ENCODE results near the gene YPEL4.

Gene YPEL4

DNA sequence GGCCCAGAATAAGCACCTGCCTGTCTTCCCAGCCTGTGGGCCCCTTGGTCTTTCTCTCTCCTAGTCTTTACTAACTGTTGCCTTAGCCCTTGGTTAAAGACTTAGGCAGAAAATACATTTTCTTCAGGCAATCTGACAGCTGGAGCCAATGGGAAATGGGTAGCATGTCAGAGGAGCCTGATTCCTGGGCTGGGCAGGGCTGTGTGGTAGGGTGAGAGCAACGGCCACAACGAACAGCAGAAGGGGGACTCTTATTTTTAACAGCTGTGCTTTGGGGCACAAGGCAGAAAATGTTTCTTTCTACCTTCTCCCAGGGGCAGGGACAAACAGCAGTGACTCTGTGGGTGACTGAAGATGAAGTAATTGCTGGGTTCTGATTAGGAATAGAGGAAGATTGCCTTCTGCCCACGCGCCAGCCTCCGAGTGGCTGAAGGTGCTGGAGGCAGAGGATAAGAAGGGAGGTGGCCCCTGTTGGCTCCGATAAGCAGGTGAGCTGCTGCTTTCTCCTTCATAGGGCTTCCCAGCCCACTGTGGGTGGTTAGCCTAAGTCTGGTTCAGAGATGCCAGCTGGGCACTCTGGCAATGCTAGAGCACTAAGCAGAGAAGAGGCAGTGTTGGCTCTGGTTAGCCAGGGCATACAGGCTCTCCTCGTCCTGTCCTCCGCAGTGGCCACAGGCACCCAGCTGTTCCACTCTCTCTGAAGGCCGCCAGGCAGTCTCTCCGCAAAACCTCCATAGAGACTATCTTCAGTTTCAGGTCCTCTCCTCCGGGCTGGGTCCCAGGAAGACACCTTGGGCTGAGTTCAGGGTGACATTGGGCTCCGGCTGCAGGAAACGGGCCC lies 1.5 kb downstream of the YPEL4 start:
- POLR2A ChIA-PET = no interaction called here
- CTCF ChIA-PET = interaction anchor here (0.9 to 1.8 kb wide), 2 partner anchors 80 to 121 kb away, joined by 3 to 7 read pairs; partner anchors contain the start of gene UBE2L6
- DNase-seq (ENCODE audit: extremely low spot score) = no peak
- TF ChIP-seq FOXA1 (IDR thresholded peaks at IDR 0.05) = no peak
- TF ChIP-seq FOXM1 (IDR thresholded peaks at IDR 0.05; ENCODE audit: borderline replicate concordance) = no peak
- TF ChIP-seq ARNT (IDR thresholded peaks at IDR 0.05) = no peak
- TF ChIP-seq ZNF384 (IDR thresholded peaks at IDR 0.05) = no peak
- TF ChIP-seq NFRKB (IDR thresholded peaks at IDR 0.05) = no peak
- TF ChIP-seq LEF1 (IDR thresholded peaks at IDR 0.05; ENCODE audit: borderline replicate concordance) = no peak
- TF ChIP-seq SUZ12 (IDR thresholded peaks at IDR 0.05) = no peak
- TF ChIP-seq SP1 (IDR thresholded peaks at IDR 0.05) = no peak
- TF ChIP-seq FOXK2 (IDR thresholded peaks at IDR 0.05) = no peak

DNA sequence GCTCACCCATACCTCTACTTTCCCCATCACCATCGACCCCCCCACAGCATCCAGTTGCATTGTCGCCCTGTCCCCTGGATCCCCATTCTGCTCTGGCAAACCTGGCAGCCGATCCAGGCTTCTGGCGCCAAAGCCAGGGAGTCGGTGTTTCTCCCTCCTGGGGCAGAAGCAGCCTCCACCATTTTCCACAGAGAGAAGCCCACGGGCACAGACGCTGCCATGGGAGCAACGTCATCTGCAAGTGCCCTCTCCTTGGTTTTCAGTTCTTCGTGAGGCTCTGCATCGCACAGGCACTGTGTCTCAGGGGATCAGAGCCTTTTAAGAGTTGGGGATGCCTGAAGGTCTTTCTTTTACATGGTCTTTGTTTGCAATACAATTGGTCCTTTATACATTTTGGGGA lies 2.3 kb downstream of the YPEL4 start:
- ChIA-PET POLR2A (no interaction called here), CTCF (interaction anchor here (1.8 kb wide), 1 partner anchor 79 kb away, joined by 7 read pairs; the partner anchor contains the start of gene UBE2L6)
- no peak for DNase-seq (ENCODE audit: extremely low spot score)
- TF ChIP-seq HDGF (IDR thresholded peaks at IDR 0.05; ENCODE audit: borderline replicate concordance) = no peak
- no peak for TF ChIP-seq ELF4 (IDR thresholded peaks at IDR 0.05)
- TF ChIP-seq, protein P1, sequence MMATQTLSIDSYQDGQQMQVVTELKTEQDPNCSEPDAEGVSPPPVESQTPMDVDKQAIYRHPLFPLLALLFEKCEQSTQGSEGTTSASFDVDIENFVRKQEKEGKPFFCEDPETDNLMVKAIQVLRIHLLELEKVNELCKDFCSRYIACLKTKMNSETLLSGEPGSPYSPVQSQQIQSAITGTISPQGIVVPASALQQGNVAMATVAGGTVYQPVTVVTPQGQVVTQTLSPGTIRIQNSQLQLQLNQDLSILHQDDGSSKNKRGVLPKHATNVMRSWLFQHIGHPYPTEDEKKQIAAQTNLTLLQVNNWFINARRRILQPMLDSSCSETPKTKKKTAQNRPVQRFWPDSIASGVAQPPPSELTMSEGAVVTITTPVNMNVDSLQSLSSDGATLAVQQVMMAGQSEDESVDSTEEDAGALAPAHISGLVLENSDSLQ (IDR thresholded peaks at IDR 0.05) = no peak
- TF ChIP-seq TARDBP (IDR thresholded peaks at IDR 0.05) = no peak
- TF ChIP-seq NFRKB (IDR thresholded peaks at IDR 0.05) = no peak
- TF ChIP-seq L3MBTL2 (conservative IDR thresholded peaks at IDR 0.05) = no peak
- no peak for TF ChIP-seq FOXA1 (IDR thresholded peaks at IDR 0.05)
- no peak for TF ChIP-seq LEF1 (IDR thresholded peaks at IDR 0.05; ENCODE audit: borderline replicate concordance)
- no peak for TF ChIP-seq FOXM1 (IDR thresholded peaks at IDR 0.05; ENCODE audit: borderline replicate concordance)
- TF ChIP-seq CTBP1 (IDR thresholded peaks at IDR 0.05; ENCODE audit: borderline replicate concordance) = no peak
- no peak for TF ChIP-seq FOXK2 (IDR thresholded peaks at IDR 0.05)
- TF ChIP-seq ARNT (IDR thresholded peaks at IDR 0.05) = no peak
- no peak for TF ChIP-seq SUZ12 (IDR thresholded peaks at IDR 0.05)
- TF ChIP-seq SP1 (IDR thresholded peaks at IDR 0.05) = no peak
- TF ChIP-seq BHLHE40 (IDR thresholded peaks at IDR 0.05; ENCODE audit: borderline replicate concordance) = no peak
- no peak for TF ChIP-seq ZNF384 (IDR thresholded peaks at IDR 0.05)

DNA sequence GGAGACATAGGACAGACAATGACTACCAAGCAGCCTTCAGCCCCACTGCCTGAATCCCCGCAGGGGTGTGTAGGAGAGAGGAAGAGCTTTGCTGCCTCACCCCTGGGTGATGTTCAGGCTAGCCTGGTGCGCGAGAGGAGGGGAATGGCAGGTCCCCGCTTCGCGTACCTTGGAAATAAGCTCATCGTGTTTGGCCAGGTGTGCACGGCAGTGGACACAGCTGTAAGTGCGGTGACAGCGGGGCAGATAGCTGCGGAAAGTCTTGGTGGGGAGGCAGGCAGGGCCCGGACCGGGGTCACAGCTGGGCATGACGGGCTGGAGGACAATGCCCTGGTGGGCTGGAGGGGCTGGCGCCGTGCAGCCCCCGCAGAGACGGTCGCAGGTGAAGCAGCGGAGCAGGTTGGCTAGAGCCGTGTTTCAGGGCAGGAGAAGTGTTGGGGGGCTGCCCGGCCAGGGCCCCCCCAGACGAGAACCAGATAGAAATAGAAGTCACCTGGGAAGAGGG lies 2.9 kb downstream of the YPEL4 start:
- DNase-seq (ENCODE audit: extremely low spot score) = no peak
- CTCF ChIA-PET = interaction anchor here (1.8 kb wide), 1 partner anchor 79 kb away, joined by 7 read pairs; the partner anchor contains the start of gene UBE2L6
- POLR2A ChIA-PET = no interaction called here
- TF ChIP-seq, protein P1 (IDR thresholded peaks at IDR 0.05) = no peak
- TF ChIP-seq BHLHE40 (IDR thresholded peaks at IDR 0.05; ENCODE audit: borderline replicate concordance) (no peak), ZNF384 (IDR thresholded peaks at IDR 0.05) (no peak), ARNT (IDR thresholded peaks at IDR 0.05) (no peak), SUZ12 (IDR thresholded peaks at IDR 0.05) (no peak), TARDBP (IDR thresholded peaks at IDR 0.05) (no peak), CTBP1 (IDR thresholded peaks at IDR 0.05; ENCODE audit: borderline replicate concordance) (no peak), FOXM1 (IDR thresholded peaks at IDR 0.05; ENCODE audit: borderline replicate concordance) (no peak), NFRKB (IDR thresholded peaks at IDR 0.05) (no peak)

DNA sequence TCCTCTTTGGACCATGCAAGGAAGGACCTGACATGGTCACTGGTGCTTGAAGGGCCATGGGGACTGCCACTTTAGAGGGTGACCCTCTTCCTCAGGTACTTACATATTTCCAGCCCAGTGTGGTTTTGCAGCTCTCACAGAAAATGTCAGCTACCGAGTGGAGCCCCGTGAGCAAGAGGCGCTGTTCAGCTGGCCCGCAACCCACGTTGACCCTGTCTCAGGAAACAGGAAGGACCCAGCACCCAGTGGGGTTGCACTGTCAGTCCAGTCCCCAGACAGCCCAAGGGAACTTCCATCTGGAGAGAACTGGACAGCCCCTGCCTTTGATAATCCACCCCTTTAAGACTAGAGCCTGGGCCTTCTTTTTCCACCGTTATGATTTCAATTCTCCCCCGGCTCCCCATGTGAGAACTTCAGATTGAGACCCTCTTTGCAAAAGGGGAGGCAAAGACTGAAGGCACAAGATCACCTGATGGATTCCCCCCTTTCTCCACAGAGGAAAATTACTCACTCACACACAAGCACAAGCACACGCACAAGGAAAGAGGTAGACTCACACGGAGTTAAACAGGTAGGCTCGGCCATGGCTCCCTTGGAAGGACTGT lies 3.4 kb downstream of the YPEL4 start:
- TF ChIP-seq FOXA1 (IDR thresholded peaks at IDR 0.05) (no peak), ARNT (IDR thresholded peaks at IDR 0.05) (no peak), FOXM1 (IDR thresholded peaks at IDR 0.05; ENCODE audit: borderline replicate concordance) (no peak), FOXK2 (IDR thresholded peaks at IDR 0.05) (no peak), SUZ12 (IDR thresholded peaks at IDR 0.05) (no peak), BHLHE40 (IDR thresholded peaks at IDR 0.05; ENCODE audit: borderline replicate concordance) (no peak)
- TF ChIP-seq, protein P1 (IDR thresholded peaks at IDR 0.05) = no peak
- POLR2A ChIA-PET = no interaction called here
- CTCF ChIA-PET = no interaction called here
- DNase-seq (ENCODE audit: extremely low spot score) = no peak

DNA sequence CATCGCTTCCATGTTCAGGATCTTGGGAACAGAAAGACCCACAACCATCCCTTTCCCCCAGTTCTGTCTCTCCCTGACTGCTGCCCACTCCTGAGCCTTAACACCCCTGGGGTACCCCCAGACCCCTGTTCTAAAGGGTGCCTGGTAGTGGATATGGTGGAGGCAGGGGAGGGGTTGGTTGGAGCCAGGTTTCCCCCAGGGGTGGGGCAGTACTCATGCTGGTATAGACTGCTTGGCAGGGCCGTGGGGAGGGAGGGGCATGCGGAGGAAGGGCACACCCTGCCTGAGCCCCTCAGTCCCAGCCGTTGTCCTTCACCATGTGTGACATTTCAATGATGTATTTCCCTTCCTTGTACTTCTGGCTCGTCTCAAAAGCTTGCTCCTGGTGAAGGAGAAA lies 4.0 kb downstream of the YPEL4 start:
- ChIA-PET CTCF (no interaction called here), POLR2A (no interaction called here)
- TF ChIP-seq NFRKB (IDR thresholded peaks at IDR 0.05) (no peak), ARNT (IDR thresholded peaks at IDR 0.05) (no peak)
- DNase-seq (ENCODE audit: extremely low spot score) = no peak

Data from HEK293T (cell line).